Trophoblast cell (in vitro differentiated cells and primary cell): ENCODE results near the gene GCHFR.

Experiments used
- DNase-seq, 2 donors: peaks; one replicate each; pipeline ENCODE4 v3.0.0-alpha.2; 2016
- H2AFZ ChIP-seq: 2 replicates; pipeline ENCODE4 v1.6.1; 2013; ENCODE audit warnings: low read length, moderate library complexity, mild to moderate bottlenecking; ENCODE audit not compliant: insufficient read depth, poor library complexity
- H2AK5ac ChIP-seq: 2 replicates; pipeline ENCODE4 v1.6.1; 2013; ENCODE audit warnings: mild to moderate bottlenecking, low read length
- H2BK120ac ChIP-seq: 2 replicates; pipeline ENCODE4 v1.6.1; 2013; ENCODE audit warnings: low read length, mild to moderate bottlenecking, moderate library complexity; ENCODE audit not compliant: insufficient read depth, poor library complexity
- H2BK12ac ChIP-seq: 2 replicates; pipeline ENCODE4 v1.6.1; 2013; ENCODE audit warnings: mild to moderate bottlenecking, low read length, moderate library complexity
- H2BK5ac ChIP-seq: 2 replicates; pipeline ENCODE4 v1.6.1; 2013; ENCODE audit warnings: low read length, low read depth, moderate library complexity, mild to moderate bottlenecking; ENCODE audit not compliant: poor library complexity
- H3K14ac ChIP-seq: 2 replicates; pipeline ENCODE4 v1.6.1; 2013; ENCODE audit warnings: mild to moderate bottlenecking, low read length
- H3K18ac ChIP-seq: 2 replicates; pipeline ENCODE4 v1.6.1; 2013; ENCODE audit warnings: mild to moderate bottlenecking, low read length
- H3K23ac ChIP-seq: 2 replicates; pipeline ENCODE4 v1.6.1; 2013; ENCODE audit warnings: low read length
- H3K27ac ChIP-seq: 2 replicates; pipeline ENCODE4 v1.5.1; 2013; ENCODE audit warnings: low read depth, mild to moderate bottlenecking, inconsistent platforms, low read length, moderate library complexity
- H3K27me3 ChIP-seq: 2 replicates; pipeline ENCODE4 v1.6.1; 2013; ENCODE audit warnings: inconsistent platforms, mild to moderate bottlenecking, low read length, moderate library complexity; ENCODE audit not compliant: insufficient read depth
- H3K36me3 ChIP-seq, 2 experiments: 1 replicate in 1 of 2; 2 replicates in 1 of 2; pipeline ENCODE4 v1.6.1; 2013; ENCODE audit warnings: low read length in 2 of 2, mild to moderate bottlenecking in 2 of 2, moderate library complexity in 1 of 2; ENCODE audit not compliant: insufficient read depth in 2 of 2, control insufficient read depth in 1 of 2
- H3K4ac ChIP-seq: 2 replicates; pipeline ENCODE4 v1.6.1; 2013; ENCODE audit warnings: low read depth, mild to moderate bottlenecking, low read length, moderate library complexity
- H3K4me1 ChIP-seq, 2 experiments: 1 replicate in 1 of 2; 2 replicates in 1 of 2; pipeline ENCODE4 v1.6.1; 2013; ENCODE audit warnings: low read length in 2 of 2, mild to moderate bottlenecking in 2 of 2, moderate library complexity in 1 of 2; ENCODE audit not compliant: insufficient read depth in 2 of 2, control insufficient read depth in 1 of 2
- H3K4me2 ChIP-seq: 2 replicates; pipeline ENCODE4 v1.6.1; 2013; ENCODE audit warnings: inconsistent platforms, mild to moderate bottlenecking, low read length, moderate library complexity
- H3K4me3 ChIP-seq: 2 replicates; pipeline ENCODE4 v1.5.1; 2013; ENCODE audit warnings: mild to moderate bottlenecking, low read depth, low read length, inconsistent platforms
- H3K79me1 ChIP-seq: one replicate; pipeline ENCODE4 v1.6.1; 2013; ENCODE audit warnings: low read length
- H3K79me2 ChIP-seq: 2 replicates; pipeline ENCODE4 v1.6.1; 2013; ENCODE audit warnings: low read length, mild to moderate bottlenecking; ENCODE audit not compliant: control insufficient read depth, insufficient read depth, poor library complexity
- H3K9ac ChIP-seq: 2 replicates; pipeline ENCODE4 v1.6.1; 2013; ENCODE audit warnings: mild to moderate bottlenecking, low read length
- H3K9me3 ChIP-seq: 2 replicates; pipeline ENCODE4 v1.6.1; 2013; ENCODE audit warnings: low read depth, mild to moderate bottlenecking, control low read depth, inconsistent platforms, low read length; ENCODE audit not compliant: insufficient read depth
- H4K12ac ChIP-seq: 2 replicates; pipeline ENCODE4 v1.6.1; 2013; ENCODE audit warnings: low read depth, mild to moderate bottlenecking, low read length, moderate library complexity
- H4K8ac ChIP-seq: 2 replicates; pipeline ENCODE4 v1.6.1; 2013; ENCODE audit warnings: low read depth, mild to moderate bottlenecking, low read length, moderate library complexity
- H4K91ac ChIP-seq: one replicate; pipeline ENCODE4 v1.6.1; 2013; ENCODE audit warnings: low read depth, mild to moderate bottlenecking, low read length, moderate library complexity
- WGBS: extraction: QIAGEN DNeasy Blood & Tissue Kit; methylation state at CpG from one replicate; pipeline ENCODE4 v1.1.7; 2013; ENCODE audit warnings: missing lambda C conversion rate; ENCODE audit not compliant: insufficient read length, insufficient coverage; ENCODE audit errors: extremely low coverage; 5-methylcytosine and 5-hydroxymethylcytosine counted together

The GCHFR gene

GRCh38 chr15:40736575-40736974, 27.3 kb upstream of the GCHFR start:
- H2BK12ac ChIP-seq = no peak overlapping the region
- no peak overlapping the region for H3K18ac ChIP-seq
- no peaks in the 10 kb centered on the region for H3K79me1 ChIP-seq
- no peak overlapping the region for H4K91ac ChIP-seq
- H3K9ac ChIP-seq = no peak overlapping the region
- no peaks in the 10 kb centered on the region for H3K9me3 ChIP-seq
- H3K4me3 ChIP-seq = no peak overlapping the region
- H2AFZ ChIP-seq = no peak overlapping the region
- H3K4me1 ChIP-seq = no peaks in the 10 kb centered on the region
- no peaks in the 10 kb centered on the region for H3K79me2 ChIP-seq
- H3K23ac ChIP-seq = no peak overlapping the region
- H2BK5ac ChIP-seq = no peak overlapping the region
- H2BK120ac ChIP-seq = no peak overlapping the region
- H3K36me3 ChIP-seq = peaks cover 33 to 61% of the 10 kb centered on the region in 2 experiments
- H2AK5ac ChIP-seq = no peak overlapping the region
- H3K14ac ChIP-seq = no peak overlapping the region
- H4K8ac ChIP-seq = no peak overlapping the region
- no peak for DNase-seq
- WGBS = no CpG with 5 or more reads among the region's 4 CpGs
- H4K12ac ChIP-seq = no peak overlapping the region
- no peak overlapping the region for H3K4ac ChIP-seq
- no peak overlapping the region for H3K4me2 ChIP-seq
- H3K27me3 ChIP-seq = no peaks in the 10 kb centered on the region
- no peak overlapping the region for H3K27ac ChIP-seq

DNA sequence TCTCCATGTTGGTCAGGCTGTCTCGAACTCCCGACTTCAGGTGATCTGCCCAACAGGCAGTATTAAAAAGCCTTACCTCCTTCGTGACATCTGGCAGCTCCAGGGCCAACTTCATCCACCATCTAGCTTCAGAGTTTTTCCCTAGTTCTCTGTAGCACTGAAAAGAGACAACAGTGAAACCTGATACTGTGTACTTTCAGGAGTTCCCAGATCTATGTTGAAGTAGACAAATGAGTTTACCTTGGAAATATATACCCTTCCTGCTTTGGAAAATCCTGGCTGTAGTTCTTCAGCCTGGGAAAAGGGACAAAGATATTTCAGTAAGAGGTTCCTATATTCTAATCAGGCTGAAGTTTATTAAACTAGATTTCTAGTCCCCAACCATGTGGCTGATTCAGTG, 26.8 kb upstream of the GCHFR start:
- Histone ChIP-seq H2AFZ (no peak overlapping the region), H2BK5ac (no peak overlapping the region), H3K27me3 (no peaks in the 10 kb centered on the region), H2BK12ac (no peak overlapping the region), H4K8ac (no peak overlapping the region), H3K23ac (no peak overlapping the region), H3K36me3 (peaks cover 34 to 58% of the 10 kb centered on the region in 2 experiments), H3K9me3 (no peaks in the 10 kb centered on the region), H3K18ac (no peak overlapping the region), H3K9ac (no peak overlapping the region), H3K4me1 (no peaks in the 10 kb centered on the region), H2BK120ac (no peak overlapping the region), H3K4me3 (no peak overlapping the region), H3K79me1 (no peaks in the 10 kb centered on the region), H3K4ac (no peak overlapping the region), H3K27ac (no peak overlapping the region), H4K12ac (no peak overlapping the region), H2AK5ac (no peak overlapping the region), H3K79me2 (no peaks in the 10 kb centered on the region), H3K14ac (no peak overlapping the region), H4K91ac (no peak overlapping the region), H3K4me2 (no peak overlapping the region)
- WGBS = no CpG with 5 or more reads among the region's 3 CpGs
- no peak for DNase-seq

DNA sequence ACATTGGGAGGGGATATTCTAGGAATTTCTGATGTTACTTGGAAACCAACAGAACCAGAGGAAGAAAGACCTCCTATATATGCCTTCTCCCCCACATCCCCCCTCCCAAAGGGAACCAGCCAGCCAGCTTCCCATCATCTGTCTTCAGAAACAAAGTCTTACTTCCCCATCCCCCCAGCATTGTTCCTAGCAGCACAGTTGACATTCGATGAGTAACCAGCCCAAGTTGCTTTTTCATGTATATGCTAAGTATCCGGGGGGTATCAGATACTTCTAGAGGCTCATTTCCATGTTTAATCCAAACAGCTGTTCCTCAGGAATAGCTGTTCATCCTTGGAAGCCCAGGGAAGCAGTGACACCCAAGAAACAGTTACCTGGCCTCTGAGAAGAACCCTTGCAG, 24.8 kb upstream of the GCHFR start:
- no CpG with 5 or more reads among the region's 2 CpGs for WGBS

DNA sequence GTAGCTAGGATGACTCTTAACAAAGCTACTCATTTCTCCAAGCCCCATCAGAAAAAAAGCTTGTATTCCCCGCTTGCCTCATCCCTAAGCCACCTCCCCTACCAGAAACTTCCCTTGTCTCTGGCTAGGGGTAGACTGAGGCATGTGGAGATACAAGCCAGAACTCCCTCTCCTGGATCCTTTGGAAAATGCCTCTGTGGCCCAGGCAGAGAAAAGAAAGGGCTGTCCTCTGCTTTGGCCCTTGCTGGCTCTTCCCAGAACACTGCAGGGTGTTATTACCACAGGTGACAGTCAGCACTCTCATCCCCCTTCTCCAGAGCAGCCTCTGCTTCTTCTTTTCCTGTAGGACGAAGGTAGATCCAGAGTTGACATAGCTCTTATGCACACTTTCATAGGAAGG, 24.0 kb upstream of the GCHFR start:
- Histone ChIP-seq H3K9ac (no peak overlapping the region), H3K9me3 (no peaks in the 10 kb centered on the region), H3K18ac (no peak overlapping the region), H3K4me2 (no peak overlapping the region), H3K79me2 (no peaks in the 10 kb centered on the region), H3K4ac (no peak overlapping the region), H4K91ac (no peak overlapping the region), H3K4me1 (peaks cover 4 to 5% of the 10 kb centered on the region in 2 experiments), H3K4me3 (no peak overlapping the region), H3K27me3 (no peaks in the 10 kb centered on the region), H3K23ac (no peak overlapping the region), H4K12ac (no peak overlapping the region), H2AFZ (no peak overlapping the region), H3K36me3 (peaks cover 32 to 54% of the 10 kb centered on the region in 2 experiments), H2BK120ac (no peak overlapping the region), H3K27ac (no peak overlapping the region), H3K14ac (no peak overlapping the region), H2BK12ac (no peak overlapping the region), H2BK5ac (no peak overlapping the region), H4K8ac (no peak overlapping the region), H2AK5ac (no peak overlapping the region), H3K79me1 (no peaks in the 10 kb centered on the region)
- no peak for DNase-seq
- no CpG with 5 or more reads among the region's 2 CpGs for WGBS

More for the DNA sequence above, 24.8 kb upstream of the GCHFR start:
- Histone ChIP-seq H2BK5ac (no peak overlapping the region), H3K27ac (no peak overlapping the region), H4K8ac (no peak overlapping the region), H2AK5ac (no peak overlapping the region), H3K4me2 (no peak overlapping the region), H4K12ac (no peak overlapping the region), H3K4ac (no peak overlapping the region), H3K36me3 (peaks cover 28 to 53% of the 10 kb centered on the region in 2 experiments), H2AFZ (no peak overlapping the region), H2BK12ac (no peak overlapping the region), H2BK120ac (no peak overlapping the region), H3K18ac (no peak overlapping the region), H3K14ac (no peak overlapping the region), H3K79me1 (no peaks in the 10 kb centered on the region), H3K4me1 (peaks cover 3% of the 10 kb centered on the region in 2 experiments), H3K79me2 (no peaks in the 10 kb centered on the region), H3K4me3 (no peak overlapping the region), H3K27me3 (no peaks in the 10 kb centered on the region), H3K9ac (no peak overlapping the region), H3K9me3 (no peaks in the 10 kb centered on the region), H4K91ac (no peak overlapping the region), H3K23ac (no peak overlapping the region)
- DNase-seq = no peak
